ENCODE measurements around the gene MCTP1. TPM values are rescaled to one million over a fixed set of nuclear protein-coding genes. Genes with fewer than 3 reads are reported as not detected.

MCTP1 gene
- total RNA-seq, 1 donor from 2014 or later = 7.8 TPM

DNA sequence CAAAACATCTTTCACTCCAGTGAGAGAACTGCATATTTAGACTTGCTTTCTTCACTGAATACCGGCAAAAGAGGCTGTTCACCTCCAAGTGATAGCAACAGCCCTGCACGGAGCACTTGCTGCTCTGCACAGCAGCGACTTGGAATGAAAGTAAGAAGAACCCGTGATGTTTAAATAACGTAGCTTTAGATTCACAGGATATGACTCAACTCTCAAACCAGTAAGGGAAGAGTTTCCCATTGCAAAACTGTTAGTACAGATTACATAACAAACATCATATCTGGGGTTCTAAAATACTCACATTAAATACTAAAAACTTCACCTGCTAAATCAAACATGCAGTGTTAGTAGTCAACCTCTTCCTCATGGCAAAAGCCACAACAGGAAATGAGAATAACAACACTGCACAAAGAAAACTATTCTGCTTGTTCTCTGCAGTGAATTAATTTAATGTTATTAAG lies 203.4 kb downstream of the MCTP1 start:
- TF ChIP-seq, protein P1, sequence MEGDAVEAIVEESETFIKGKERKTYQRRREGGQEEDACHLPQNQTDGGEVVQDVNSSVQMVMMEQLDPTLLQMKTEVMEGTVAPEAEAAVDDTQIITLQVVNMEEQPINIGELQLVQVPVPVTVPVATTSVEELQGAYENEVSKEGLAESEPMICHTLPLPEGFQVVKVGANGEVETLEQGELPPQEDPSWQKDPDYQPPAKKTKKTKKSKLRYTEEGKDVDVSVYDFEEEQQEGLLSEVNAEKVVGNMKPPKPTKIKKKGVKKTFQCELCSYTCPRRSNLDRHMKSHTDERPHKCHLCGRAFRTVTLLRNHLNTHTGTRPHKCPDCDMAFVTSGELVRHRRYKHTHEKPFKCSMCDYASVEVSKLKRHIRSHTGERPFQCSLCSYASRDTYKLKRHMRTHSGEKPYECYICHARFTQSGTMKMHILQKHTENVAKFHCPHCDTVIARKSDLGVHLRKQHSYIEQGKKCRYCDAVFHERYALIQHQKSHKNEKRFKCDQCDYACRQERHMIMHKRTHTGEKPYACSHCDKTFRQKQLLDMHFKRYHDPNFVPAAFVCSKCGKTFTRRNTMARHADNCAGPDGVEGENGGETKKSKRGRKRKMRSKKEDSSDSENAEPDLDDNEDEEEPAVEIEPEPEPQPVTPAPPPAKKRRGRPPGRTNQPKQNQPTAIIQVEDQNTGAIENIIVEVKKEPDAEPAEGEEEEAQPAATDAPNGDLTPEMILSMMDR (IDR thresholded peaks at IDR 0.05; ENCODE audit: borderline replicate concordance) = no peak
- Histone ChIP-seq H3K27ac (replicated peaks) (peak overlapping the region; percentile 64), H3K9me3 (replicated peaks) (no peaks in the 10 kb centered on the region), H3K36me3 (no peaks in the 10 kb centered on the region), H3K27me3 (ENCODE audit: low read depth) (no peaks in the 10 kb centered on the region), H3K4me3 (peak overlapping the region; percentile 60), H3K4me1 (no peaks in the 10 kb centered on the region)
- peak; percentile 36 for DNase-seq
- intact Hi-C loops (cut with micrococcal nuclease) = no loop called here

DNA sequence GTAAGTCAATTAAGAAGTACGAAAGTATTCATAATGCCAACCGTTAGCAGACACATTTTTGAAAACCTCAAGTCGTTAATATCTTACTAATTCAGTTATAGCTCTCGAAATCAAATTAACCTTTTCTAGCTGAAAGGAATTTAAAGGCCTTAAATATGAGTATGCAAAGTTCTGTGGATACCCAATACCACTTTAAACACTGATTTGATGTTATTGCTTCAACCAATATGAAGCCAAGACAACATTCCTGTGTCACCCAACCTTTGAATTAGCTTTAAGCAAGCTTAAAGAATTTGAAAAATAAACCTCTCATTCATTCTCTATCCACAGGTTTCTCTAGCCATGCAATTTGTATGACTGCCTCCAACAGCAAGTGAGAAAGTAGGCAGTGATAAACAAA lies 204.5 kb downstream of the MCTP1 start:
- intact Hi-C loops (cut with micrococcal nuclease) = no loop called here
- no peak for DNase-seq
- H3K27ac ChIP-seq (replicated peaks) = peak overlapping the region; percentile 64
- H3K36me3 ChIP-seq = no peaks in the 10 kb centered on the region
- TF ChIP-seq, protein P1 (IDR thresholded peaks at IDR 0.05; ENCODE audit: borderline replicate concordance) = no peak
- H3K9me3 ChIP-seq (replicated peaks) = no peaks in the 10 kb centered on the region
- peak overlapping the region; percentile 60 for H3K4me3 ChIP-seq
- H3K27me3 ChIP-seq (ENCODE audit: low read depth) = no peaks in the 10 kb centered on the region
- no peaks in the 10 kb centered on the region for H3K4me1 ChIP-seq

DNA sequence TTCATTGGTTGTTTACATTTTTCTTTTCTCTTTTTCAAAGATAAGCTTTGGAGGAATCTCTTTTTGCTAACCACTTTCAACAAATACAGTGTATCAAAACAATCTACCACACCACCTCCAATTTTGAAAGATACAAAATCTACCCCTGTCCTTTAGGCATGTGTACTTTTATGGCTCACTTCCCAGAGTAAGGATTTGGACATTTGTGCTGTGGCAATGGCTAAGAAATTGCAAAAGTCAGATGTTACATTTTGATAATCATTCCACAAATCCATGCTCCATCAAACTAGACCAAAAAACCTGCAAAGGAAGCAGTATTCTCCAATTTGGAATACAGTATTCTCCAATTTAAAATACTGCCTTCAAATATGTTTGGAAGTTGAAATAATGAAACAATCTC lies 204.9 kb downstream of the MCTP1 start:
- no peaks in the 10 kb centered on the region for H3K4me1 ChIP-seq
- intact Hi-C loops (cut with micrococcal nuclease) = no loop called here
- TF ChIP-seq, protein P1 (IDR thresholded peaks at IDR 0.05; ENCODE audit: borderline replicate concordance) = no peak
- H3K27ac ChIP-seq (replicated peaks) = no peak overlapping the region
- peak overlapping the region; percentile 60 for H3K4me3 ChIP-seq
- no peaks in the 10 kb centered on the region for H3K9me3 ChIP-seq (replicated peaks)
- DNase-seq = no peak
- no peaks in the 10 kb centered on the region for H3K27me3 ChIP-seq (ENCODE audit: low read depth)
- H3K36me3 ChIP-seq = no peaks in the 10 kb centered on the region

DNA sequence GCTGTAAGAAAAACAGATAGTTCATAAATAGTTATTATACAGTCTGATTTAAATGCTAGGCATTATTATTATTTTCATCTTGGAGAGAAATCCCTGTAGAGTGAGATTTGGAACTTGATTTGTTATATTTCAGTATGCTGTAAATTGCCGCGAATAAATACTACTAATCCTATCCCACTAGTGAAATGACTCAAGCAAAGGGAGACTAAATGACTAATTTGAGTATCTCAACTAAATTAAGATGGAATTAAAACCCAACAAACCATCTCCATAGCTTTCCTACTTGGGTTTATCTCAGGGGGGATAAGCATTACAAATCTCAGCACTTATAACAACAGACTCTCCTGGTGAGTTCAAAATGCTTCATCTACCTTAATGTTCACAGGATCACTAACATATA lies 206.0 kb downstream of the MCTP1 start:
- H3K27ac ChIP-seq (replicated peaks) = no peak overlapping the region

DNA sequence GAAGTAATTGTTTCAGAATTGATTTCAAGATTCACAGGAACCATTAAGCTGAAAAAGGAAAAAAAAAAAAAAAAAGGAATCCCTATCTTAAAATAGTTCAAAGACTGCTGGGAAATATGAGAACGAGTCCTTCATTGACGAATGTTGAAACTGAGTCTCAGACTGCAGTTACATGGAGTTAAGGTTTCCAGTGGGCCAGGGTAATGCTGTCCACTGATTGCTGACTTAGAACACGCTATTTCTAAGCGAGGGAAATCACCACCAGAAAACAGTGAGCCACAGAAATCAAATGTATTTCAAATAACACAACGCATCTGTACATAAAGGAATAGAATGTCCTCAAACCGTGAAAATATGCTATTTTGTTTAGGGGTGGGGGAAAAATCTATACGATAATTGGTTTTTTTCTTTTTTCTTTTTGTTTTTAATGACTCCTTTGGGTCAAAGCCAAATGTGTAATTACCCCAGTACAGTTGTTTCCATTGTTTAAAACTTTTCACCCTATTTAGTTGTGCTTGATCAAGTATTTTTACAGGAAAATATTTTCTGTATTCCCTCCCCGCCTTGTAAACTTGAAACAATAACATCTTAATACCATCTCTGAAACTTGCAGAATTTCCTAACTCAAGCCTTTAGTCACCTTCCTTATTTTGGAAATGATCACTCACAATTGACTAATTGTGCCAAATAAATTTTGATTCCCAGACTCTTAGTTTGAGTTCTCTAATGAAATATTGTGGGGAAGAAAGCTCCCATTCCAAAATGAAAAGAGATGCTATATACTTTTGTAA lies 208.3 kb downstream of the MCTP1 start:
- no peaks in the 10 kb centered on the region for H3K4me1 ChIP-seq
- H3K27ac ChIP-seq (replicated peaks) = peak overlapping the region; percentile 63
- H3K27me3 ChIP-seq (ENCODE audit: low read depth) = no peaks in the 10 kb centered on the region
- intact Hi-C loops (cut with micrococcal nuclease) = no loop called here
- DNase-seq = no peak
- peak overlapping the region; percentile 12 for H3K4me3 ChIP-seq
- no peaks in the 10 kb centered on the region for H3K9me3 ChIP-seq (replicated peaks)
- no peaks in the 10 kb centered on the region for H3K36me3 ChIP-seq
- TF ChIP-seq, protein P1 (IDR thresholded peaks at IDR 0.05; ENCODE audit: borderline replicate concordance) = no peak

More for the DNA sequence above, 206.0 kb downstream of the MCTP1 start:
- peak overlapping the region; percentile 60 for H3K4me3 ChIP-seq
- intact Hi-C loops (cut with micrococcal nuclease) = no loop called here
- DNase-seq = no peak
- no peaks in the 10 kb centered on the region for H3K9me3 ChIP-seq (replicated peaks)
- TF ChIP-seq, protein P1 (IDR thresholded peaks at IDR 0.05; ENCODE audit: borderline replicate concordance) = no peak
- H3K4me1 ChIP-seq = no peaks in the 10 kb centered on the region
- no peaks in the 10 kb centered on the region for H3K36me3 ChIP-seq
- H3K27me3 ChIP-seq (ENCODE audit: low read depth) = no peaks in the 10 kb centered on the region

All from left ventricle myocardium inferior (tissue), 1 donor.